ENCODE measurements around the gene RASAL2.
"Not testable (repeated sequence)": the region's sequence is repeated elsewhere in the genome, so short reads cannot be mapped to it uniquely, and the experiment has no call there.

The RASAL2 gene

GRCh38 chr1:178161516-178161915 is 67.6 kb downstream of the RASAL2 start:
- no peak for DNase-seq (ENCODE audit: low read depth in 3 of 3)

- no peak for DNase-seq (ENCODE audit: low read depth in 3 of 3)
Observed at GRCh38 chr1:178165196-178165595, 71.3 kb downstream of the RASAL2 start.

GRCh38 chr1:178166429-178167024 is 72.6 kb downstream of the RASAL2 start:
- no peak for DNase-seq (ENCODE audit: low read depth in 3 of 3)

GRCh38 chr1:178168536-178168935 is 74.6 kb downstream of the RASAL2 start:
- DNase-seq (ENCODE audit: low read depth in 3 of 3) = no peak

GRCh38 chr1:178169649-178170048 is 75.7 kb downstream of the RASAL2 start:
- DNase-seq (ENCODE audit: low read depth in 3 of 3) = no peak

- DNase-seq (ENCODE audit: low read depth in 3 of 3) = no peak
Observed at GRCh38 chr1:178172939-178173338, 79.0 kb downstream of the RASAL2 start.

GRCh38 chr1:178174539-178174938 is 80.6 kb downstream of the RASAL2 start:
- DNase-seq (ENCODE audit: low read depth in 3 of 3) = no peak

- no peak for DNase-seq (ENCODE audit: low read depth in 3 of 3)
Observed at GRCh38 chr1:178180405-178180804, 86.5 kb downstream of the RASAL2 start.

GRCh38 chr1:178183796-178184195 is 89.9 kb downstream of the RASAL2 start:
- DNase-seq (ENCODE audit: low read depth in 3 of 3) = no peak

GRCh38 chr1:178188306-178188705 is 94.4 kb downstream of the RASAL2 start:
- no peak for DNase-seq (ENCODE audit: low read depth in 3 of 3)

- no peak for DNase-seq (ENCODE audit: low read depth in 3 of 3)
Observed at GRCh38 chr1:178189814-178190213, 95.9 kb downstream of the RASAL2 start.

- DNase-seq (ENCODE audit: low read depth in 3 of 3) = no peak
Observed at GRCh38 chr1:178190881-178191280, 97.0 kb downstream of the RASAL2 start.

GRCh38 chr1:178192686-178193085 is 98.8 kb downstream of the RASAL2 start:
- DNase-seq (ENCODE audit: low read depth in 3 of 3) = no peak

GRCh38 chr1:178196631-178197030 is 102.7 kb downstream of the RASAL2 start:
- DNase-seq (ENCODE audit: low read depth in 3 of 3) = no peak

GRCh38 chr1:178202095-178202494 is 108.2 kb downstream of the RASAL2 start:
- not testable (repeated sequence) for DNase-seq (ENCODE audit: low read depth in 3 of 3)

- not testable (repeated sequence) for DNase-seq (ENCODE audit: low read depth in 3 of 3)
Observed at GRCh38 chr1:178202546-178202945, 108.6 kb downstream of the RASAL2 start.

GRCh38 chr1:178208269-178208856 is 114.5 kb downstream of the RASAL2 start:
- DNase-seq (ENCODE audit: low read depth in 3 of 3) = not testable (repeated sequence)

GRCh38 chr1:178209935-178210334 is 116.0 kb downstream of the RASAL2 start:
- no peak for DNase-seq (ENCODE audit: low read depth in 3 of 3)

GRCh38 chr1:178218550-178218949 is 124.6 kb downstream of the RASAL2 start:
- no peak for DNase-seq (ENCODE audit: low read depth in 3 of 3)

GRCh38 chr1:178220094-178220493 is 126.2 kb downstream of the RASAL2 start:
- no peak for DNase-seq (ENCODE audit: low read depth in 3 of 3)

GRCh38 chr1:178223289-178223688 is 129.4 kb downstream of the RASAL2 start:
- DNase-seq (ENCODE audit: low read depth in 3 of 3) = no peak

GRCh38 chr1:178224358-178224757 is 130.5 kb downstream of the RASAL2 start:
- no peak for DNase-seq (ENCODE audit: low read depth in 3 of 3)

- no peak for DNase-seq (ENCODE audit: low read depth in 3 of 3)
Observed at GRCh38 chr1:178230881-178231409, 137.0 kb downstream of the RASAL2 start.

GRCh38 chr1:178232108-178232507 is 138.2 kb downstream of the RASAL2 start:
- no peak for DNase-seq (ENCODE audit: low read depth in 3 of 3)
